HG03025 (cell line): ENCODE data around the gene MEGF8.

ENCODE experiments used
- ATAC-seq: cut with Tn5 transposase; IDR thresholded peaks from one replicate; pipeline ENCODE4 v1.9.1; 2021; ENCODE audit warnings: mild to moderate bottlenecking, moderate library complexity; ENCODE audit not compliant: unreplicated experiment, low FRiP score

MEGF8 gene

GRCh38 chr19:42285988-42286348 is 39.5 kb upstream of the MEGF8 start:
- no peak for ATAC-seq

- ATAC-seq: no peak
Measured at GRCh38 chr19:42286349-42287016, 39.0 kb upstream of the MEGF8 start.

- no peak for ATAC-seq
Measured at GRCh38 chr19:42287017-42287826, 38.2 kb upstream of the MEGF8 start.

GRCh38 chr19:42287827-42288107 is 37.7 kb upstream of the MEGF8 start:
- ATAC-seq: no peak

- no peak for ATAC-seq
Measured at GRCh38 chr19:42288387-42288786, 37.0 kb upstream of the MEGF8 start.

GRCh38 chr19:42288881-42289555 is 36.4 kb upstream of the MEGF8 start:
- ATAC-seq: no peak

- no peak for ATAC-seq
Measured at GRCh38 chr19:42289556-42290041, 35.8 kb upstream of the MEGF8 start.

GRCh38 chr19:42290136-42290522 is 35.3 kb upstream of the MEGF8 start:
- no peak for ATAC-seq

- no peak for ATAC-seq
Measured at GRCh38 chr19:42290523-42291434, 34.7 kb upstream of the MEGF8 start.

GRCh38 chr19:42291435-42291810 is 34.0 kb upstream of the MEGF8 start:
- ATAC-seq: no peak

GRCh38 chr19:42292042-42292960 is 33.1 kb upstream of the MEGF8 start:
- ATAC-seq: no peak

GRCh38 chr19:42292963-42293362 is 32.5 kb upstream of the MEGF8 start:
- no peak for ATAC-seq

GRCh38 chr19:42293540-42293939 is 31.9 kb upstream of the MEGF8 start:
- no peak for ATAC-seq

GRCh38 chr19:42293948-42294347 is 31.5 kb upstream of the MEGF8 start:
- no peak for ATAC-seq

GRCh38 chr19:42294471-42295137 is 30.8 kb upstream of the MEGF8 start:
- ATAC-seq: no peak

GRCh38 chr19:42295342-42295741 is 30.1 kb upstream of the MEGF8 start:
- ATAC-seq: no peak

GRCh38 chr19:42295831-42296525 is 29.5 kb upstream of the MEGF8 start:
- no peak for ATAC-seq

GRCh38 chr19:42297039-42297438 is 28.4 kb upstream of the MEGF8 start:
- no peak for ATAC-seq
